GM23248 (cell line): Measurements from ENCODE around the gene AHSG.

Experiments
- EZH2 ChIP-seq: fragments of 200-600 bp; sonication (generic); IDR thresholded peaks from 2 replicates; pipeline ENCODE4 v1.6.1; 2018; ENCODE audit warnings: antibody characterized with exemption, mild to moderate bottlenecking; ENCODE audit not compliant: insufficient read depth, poor library complexity, severe bottlenecking
- EZH2phosphoT487 ChIP-seq: fragments of 200-600 bp; sonication (generic); IDR thresholded peaks from 2 replicates; pipeline ENCODE4 v1.6.1; 2018; ENCODE audit warnings: antibody characterized with exemption, moderate library complexity, mild to moderate bottlenecking, low read depth; ENCODE audit not compliant: insufficient read depth

DNA sequence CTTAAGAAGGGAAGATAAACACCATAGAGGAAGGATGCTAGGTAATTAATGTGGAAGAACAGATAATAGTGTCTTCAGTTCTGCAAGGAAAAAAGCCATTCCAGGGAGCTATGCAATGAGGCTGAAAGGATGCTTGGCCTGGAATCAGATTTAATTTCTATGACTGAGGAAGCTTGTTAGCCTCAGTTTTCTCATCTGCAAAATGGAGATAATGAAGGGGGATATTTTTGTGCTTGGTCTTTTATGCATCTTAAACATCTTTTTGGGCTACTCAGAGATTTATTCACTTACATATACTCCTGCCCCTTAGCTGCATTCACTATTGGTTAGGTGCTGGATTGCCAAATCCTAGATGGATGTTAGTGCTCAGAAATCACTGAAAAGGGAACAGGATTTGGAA is 25.7 kb upstream of the AHSG start:
- TF ChIP-seq EZH2 (no peak), EZH2phosphoT487 (no peak)
